ENCODE data around the gene ZFPM1.

DNA sequence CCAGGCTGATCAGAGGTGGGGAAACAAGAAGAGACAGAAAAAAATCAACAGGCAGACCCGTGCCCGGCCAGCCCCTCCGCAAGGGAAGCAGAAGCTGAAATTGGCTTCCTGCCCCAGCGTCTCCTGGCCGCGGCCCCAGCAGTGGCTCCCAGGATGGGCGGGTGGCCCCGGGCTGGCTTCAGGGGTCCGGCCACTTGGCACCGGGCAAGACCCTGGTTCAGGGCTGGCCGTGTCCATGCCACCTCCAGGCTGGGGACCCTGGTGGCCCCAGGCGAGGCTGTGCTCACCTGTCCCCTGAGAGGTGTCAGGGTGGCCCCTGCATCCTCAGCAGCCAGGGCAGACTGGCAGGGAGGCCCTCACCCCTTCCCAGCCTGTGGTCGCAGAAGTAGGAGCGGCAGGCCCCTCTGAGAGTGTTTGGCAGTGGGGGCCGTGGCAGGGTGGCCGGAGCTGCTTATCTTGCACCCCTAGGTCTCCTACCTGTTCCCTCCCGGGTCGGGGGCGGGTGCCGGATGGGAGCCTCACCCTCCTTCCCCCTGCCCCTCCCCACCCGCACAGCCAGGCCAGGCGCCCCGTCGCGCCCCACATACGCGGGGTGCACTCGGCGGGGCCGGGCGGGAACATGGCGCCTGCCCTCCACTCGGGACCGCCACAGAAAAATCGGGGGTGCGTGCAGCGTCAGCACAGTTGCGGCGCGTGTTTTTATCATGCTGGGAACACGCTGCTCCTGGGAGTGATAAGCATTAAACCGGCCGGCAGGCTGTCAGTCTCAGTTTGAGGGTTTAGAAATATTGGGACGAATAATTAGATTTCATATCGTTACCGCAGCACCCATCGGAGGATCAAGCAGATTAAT is 70.5 kb downstream of the ZFPM1 start:
- TF ChIP-seq, protein P1, sequence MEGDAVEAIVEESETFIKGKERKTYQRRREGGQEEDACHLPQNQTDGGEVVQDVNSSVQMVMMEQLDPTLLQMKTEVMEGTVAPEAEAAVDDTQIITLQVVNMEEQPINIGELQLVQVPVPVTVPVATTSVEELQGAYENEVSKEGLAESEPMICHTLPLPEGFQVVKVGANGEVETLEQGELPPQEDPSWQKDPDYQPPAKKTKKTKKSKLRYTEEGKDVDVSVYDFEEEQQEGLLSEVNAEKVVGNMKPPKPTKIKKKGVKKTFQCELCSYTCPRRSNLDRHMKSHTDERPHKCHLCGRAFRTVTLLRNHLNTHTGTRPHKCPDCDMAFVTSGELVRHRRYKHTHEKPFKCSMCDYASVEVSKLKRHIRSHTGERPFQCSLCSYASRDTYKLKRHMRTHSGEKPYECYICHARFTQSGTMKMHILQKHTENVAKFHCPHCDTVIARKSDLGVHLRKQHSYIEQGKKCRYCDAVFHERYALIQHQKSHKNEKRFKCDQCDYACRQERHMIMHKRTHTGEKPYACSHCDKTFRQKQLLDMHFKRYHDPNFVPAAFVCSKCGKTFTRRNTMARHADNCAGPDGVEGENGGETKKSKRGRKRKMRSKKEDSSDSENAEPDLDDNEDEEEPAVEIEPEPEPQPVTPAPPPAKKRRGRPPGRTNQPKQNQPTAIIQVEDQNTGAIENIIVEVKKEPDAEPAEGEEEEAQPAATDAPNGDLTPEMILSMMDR (IDR thresholded peaks at IDR 0.05): no peak
- no peak for TF ChIP-seq POLR2A (IDR thresholded peaks at IDR 0.05)
